Karpas-422 (cell line): ENCODE results near the gene SLX4. TPM values are rescaled to one million over a fixed set of nuclear protein-coding genes. Genes with fewer than 3 reads are reported as not detected.

Experiments used
- DNase-seq: peaks from one replicate; pipeline ENCODE4 v3.0.0-alpha.2; 2015
- H2AFZ ChIP-seq: fragments of 200-600 bp; sonication (generic); 2 replicates; pipeline ENCODE4 v1.6.1; 2014; ENCODE audit warnings: antibody characterized with exemption, low read length, mixed read lengths
- H3K27ac ChIP-seq: fragments of 200-600 bp; sonication (generic); 2 replicates; pipeline ENCODE4 v1.5.1; 2014; ENCODE audit warnings: mild to moderate bottlenecking, low read length, moderate library complexity
- H3K27me3 ChIP-seq: fragments of 200-600 bp; sonication (generic); 2 replicates; pipeline ENCODE4 v1.6.1; 2014; ENCODE audit warnings: low read length, mixed read lengths
- H3K36me3 ChIP-seq: fragments of 200-600 bp; sonication (generic); 2 replicates; pipeline ENCODE4 v1.6.1; 2014; ENCODE audit warnings: low read length, mixed read lengths; ENCODE audit not compliant: insufficient read depth
- H3K4me1 ChIP-seq: fragments of 200-600 bp; sonication (generic); 2 replicates; pipeline ENCODE4 v1.6.1; 2014; ENCODE audit warnings: mild to moderate bottlenecking, low read length, mixed read lengths
- H3K4me2 ChIP-seq: fragments of 200-600 bp; sonication (generic); 2 replicates; pipeline ENCODE4 v1.6.1; 2014; ENCODE audit warnings: low read length, low read depth, mild to moderate bottlenecking; ENCODE audit not compliant: poor library complexity, severe bottlenecking
- H3K4me3 ChIP-seq: fragments of 200-600 bp; sonication (generic); 2 replicates; pipeline ENCODE4 v1.5.1; 2014; ENCODE audit warnings: mild to moderate bottlenecking, antibody characterized with exemption, low read length, mixed read lengths
- H3K79me2 ChIP-seq: fragments of 200-600 bp; sonication (generic); 2 replicates; pipeline ENCODE4 v1.6.1; 2014; ENCODE audit warnings: mild to moderate bottlenecking, low read length, mixed read lengths
- H3K9ac ChIP-seq: fragments of 200-600 bp; sonication (generic); 2 replicates; pipeline ENCODE4 v1.6.0; 2014; ENCODE audit warnings: low read length
- H3K9me2 ChIP-seq: fragments of 200-600 bp; sonication (generic), shearing (Covaris generic); replicated peaks from 2 replicates; pipeline ENCODE4 v1.6.0; 2014; ENCODE audit warnings: mild to moderate bottlenecking, low read length, moderate library complexity; ENCODE audit not compliant: insufficient read depth
- H3K9me3 ChIP-seq: fragments of 300-700, 200-600 bp; sonication (generic); 2 replicates; pipeline ENCODE4 v1.6.1; 2014; ENCODE audit warnings: low read length, mixed read lengths
- H4K20me1 ChIP-seq: fragments of 200-600 bp; sonication (generic); 2 replicates; pipeline ENCODE4 v1.6.1; 2014; ENCODE audit warnings: mild to moderate bottlenecking, antibody characterized with exemption, low read length, low read depth; ENCODE audit not compliant: insufficient read depth
- total RNA-seq: library from RNA; depleted of rRNA; stranded (reverse); fragments of >200 nt; shearing (Covaris generic); gene quantifications from 2 replicates; pipeline ENCODE4 v1.2.3, GENCODE V29; 2014; ENCODE audit warnings: low replicate concordance

The SLX4 gene
- total RNA-seq, 1 experiment from 2014 or later, result 9.1 TPM

DNA sequence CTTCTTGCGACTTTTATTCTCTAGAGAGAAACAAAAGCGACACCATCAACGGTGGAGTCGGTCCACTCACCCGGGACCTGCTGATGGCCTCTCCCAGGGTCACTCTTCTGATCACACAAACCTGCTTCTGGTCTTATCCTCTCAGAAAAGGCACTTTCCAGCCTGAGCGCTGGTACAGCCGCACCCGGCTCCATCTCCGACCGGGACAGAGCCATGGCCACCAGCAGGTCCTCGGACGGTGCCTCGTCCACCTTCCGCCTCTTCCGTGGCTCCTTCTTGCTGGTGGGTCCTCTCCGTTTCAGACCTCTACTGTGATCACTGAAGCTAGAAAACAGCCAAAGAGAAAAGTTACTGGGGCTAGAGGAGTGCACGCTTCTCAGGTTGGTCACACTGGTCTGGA is 13.7 kb downstream of the SLX4 start:
- Histone ChIP-seq H3K36me3 (peaks cover 12% of the 10 kb centered on the region), H3K27me3 (no peaks in the 10 kb centered on the region), H3K4me3 (no peak overlapping the region), H3K79me2 (no peaks in the 10 kb centered on the region), H3K9me2 (no peaks in the 10 kb centered on the region), H3K4me2 (no peak overlapping the region), H4K20me1 (no peaks in the 10 kb centered on the region), H3K9ac (no peak overlapping the region), H3K27ac (no peak overlapping the region), H2AFZ (no peak overlapping the region), H3K9me3 (no peaks in the 10 kb centered on the region), H3K4me1 (no peaks in the 10 kb centered on the region)
- no peak for DNase-seq

DNA sequence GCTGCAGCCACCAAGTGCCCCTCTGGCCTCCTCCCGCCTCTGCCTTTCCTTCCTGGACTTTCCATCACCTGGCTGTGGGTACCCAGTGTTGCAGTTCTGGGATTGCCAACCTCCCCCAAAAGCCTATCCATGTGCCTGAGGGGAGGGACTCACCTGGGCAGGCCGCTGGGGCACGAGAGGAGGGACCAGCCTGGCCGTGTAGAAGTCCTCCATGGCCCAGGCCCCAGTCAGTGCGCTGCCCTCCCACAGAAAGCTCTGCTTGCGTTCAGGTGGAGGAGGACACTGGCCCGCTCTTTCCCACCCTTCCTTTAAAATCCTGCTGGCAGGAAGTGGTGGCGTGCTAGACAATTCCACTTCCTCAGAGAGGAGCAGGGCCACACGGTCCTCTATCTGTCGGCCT is 14.2 kb downstream of the SLX4 start:
- H3K9me2 ChIP-seq, result no peaks in the 10 kb centered on the region
- no peaks in the 10 kb centered on the region for H3K4me1 ChIP-seq
- H4K20me1 ChIP-seq, result no peaks in the 10 kb centered on the region
- DNase-seq, result no peak
- H3K79me2 ChIP-seq, result no peaks in the 10 kb centered on the region
- no peak overlapping the region for H2AFZ ChIP-seq
- H3K4me2 ChIP-seq, result no peak overlapping the region
- H3K27ac ChIP-seq, result no peak overlapping the region
- H3K36me3 ChIP-seq, result peaks cover 12% of the 10 kb centered on the region
- H3K4me3 ChIP-seq, result no peak overlapping the region
- H3K9me3 ChIP-seq, result no peaks in the 10 kb centered on the region
- no peak overlapping the region for H3K9ac ChIP-seq
- no peaks in the 10 kb centered on the region for H3K27me3 ChIP-seq

DNA sequence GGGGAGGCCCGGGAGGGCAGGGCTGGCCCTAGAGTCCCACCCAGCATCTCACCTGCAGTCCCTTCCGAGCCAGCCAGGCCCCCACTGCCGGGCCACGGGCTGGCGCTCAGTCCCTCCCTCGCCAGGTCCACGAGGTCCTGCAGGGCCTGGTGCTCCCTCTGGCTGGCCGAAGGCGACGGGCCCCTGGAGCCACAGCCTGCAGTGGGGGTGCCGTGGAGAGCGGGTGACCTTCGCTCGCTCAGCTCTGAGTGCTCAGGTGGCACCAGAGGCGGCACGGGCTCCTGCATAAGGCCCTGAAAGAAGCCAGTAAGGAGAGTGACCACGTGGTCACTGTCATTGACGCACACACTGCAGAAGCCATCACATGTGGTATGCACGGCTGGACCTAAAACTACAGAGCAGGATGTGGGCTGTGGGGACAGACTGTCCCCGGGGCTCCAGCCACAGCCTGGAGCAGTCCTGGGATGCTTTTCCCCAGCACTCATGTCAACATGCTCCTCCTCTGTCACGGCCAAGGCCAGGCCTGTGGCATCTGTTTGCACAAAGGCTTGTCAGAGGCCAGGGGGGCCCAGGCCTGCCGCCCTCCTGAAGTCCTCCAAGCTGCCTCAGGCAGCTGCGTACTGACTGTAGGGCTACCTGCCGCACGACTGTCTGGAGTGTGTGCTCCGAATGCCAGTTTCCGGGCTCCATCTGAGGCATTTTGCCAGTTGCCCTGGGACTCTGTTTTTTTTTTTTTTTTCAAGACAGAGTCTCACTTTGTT is 15.1 kb downstream of the SLX4 start:
- H3K4me2 ChIP-seq, result no peak overlapping the region

DNA sequence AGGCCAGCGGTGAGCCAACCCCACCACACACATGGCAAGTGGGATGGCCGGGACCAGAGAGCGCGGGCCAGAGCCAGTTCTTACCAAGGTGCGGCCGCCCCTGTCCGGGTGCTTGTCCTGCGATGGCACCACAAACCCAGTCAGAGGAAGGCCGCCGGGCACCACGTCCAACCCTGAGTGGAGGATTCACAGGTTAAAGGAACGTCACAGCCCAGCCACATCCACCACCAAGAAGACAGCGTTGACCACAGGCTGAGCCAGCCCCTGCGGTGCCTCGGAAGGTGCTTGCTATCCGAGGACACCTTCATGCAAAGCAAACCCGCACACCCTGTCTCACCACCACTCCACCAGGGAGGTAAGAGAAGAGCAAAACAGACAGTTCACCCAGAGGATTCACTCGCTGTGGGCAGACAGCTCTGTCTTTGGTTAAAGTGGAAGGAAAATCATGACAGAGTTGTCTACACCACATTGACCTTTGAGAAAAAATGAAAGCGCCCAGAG is 15.8 kb downstream of the SLX4 start:
- no peaks in the 10 kb centered on the region for H3K9me3 ChIP-seq
- no peaks in the 10 kb centered on the region for H3K9me2 ChIP-seq
- no peaks in the 10 kb centered on the region; the same call in 1 of the 2 replicates for H3K36me3 ChIP-seq
- no peak overlapping the region for H3K27ac ChIP-seq
- H3K79me2 ChIP-seq, result no peaks in the 10 kb centered on the region
- no peak overlapping the region for H3K9ac ChIP-seq
- no peaks in the 10 kb centered on the region for H3K4me1 ChIP-seq
- no peak for DNase-seq
- H2AFZ ChIP-seq, result no peak overlapping the region
- no peak overlapping the region for H3K4me2 ChIP-seq
- no peaks in the 10 kb centered on the region for H3K27me3 ChIP-seq
- no peak overlapping the region for H3K4me3 ChIP-seq
- no peaks in the 10 kb centered on the region for H4K20me1 ChIP-seq

More for the DNA sequence above, 15.1 kb downstream of the SLX4 start:
- Histone ChIP-seq H3K4me3 (no peak overlapping the region), H3K9me2 (no peaks in the 10 kb centered on the region), H3K79me2 (no peaks in the 10 kb centered on the region), H4K20me1 (no peaks in the 10 kb centered on the region), H3K27me3 (no peaks in the 10 kb centered on the region), H3K9me3 (no peaks in the 10 kb centered on the region), H2AFZ (no peak overlapping the region), H3K4me1 (no peaks in the 10 kb centered on the region), H3K27ac (no peak overlapping the region), H3K9ac (no peak overlapping the region), H3K36me3 (peaks cover 5% of the 10 kb centered on the region)
- no peak for DNase-seq

DNA sequence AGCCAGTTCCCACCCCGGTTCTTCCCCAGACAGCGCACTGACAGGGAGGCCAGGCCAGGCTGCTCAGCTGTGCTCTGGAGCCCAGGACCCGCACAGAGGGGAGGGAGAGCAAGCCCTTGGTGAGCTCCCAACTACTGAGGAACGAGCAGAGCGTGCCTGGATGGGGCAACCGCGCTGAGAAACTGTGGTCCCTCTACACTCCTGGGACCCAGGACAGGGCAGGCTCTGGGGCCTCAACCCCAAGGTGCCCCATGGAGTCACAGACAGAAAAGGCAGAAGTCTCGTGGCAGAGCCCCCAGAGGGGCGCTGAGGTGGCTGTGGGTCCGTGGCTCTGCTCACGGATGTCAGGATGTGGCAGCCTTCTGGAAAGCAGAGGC is 16.3 kb downstream of the SLX4 start:
- Histone ChIP-seq H3K4me2 (no peak overlapping the region), H3K36me3 (peaks cover 4% of the 10 kb centered on the region; the same call in 1 of the 2 replicates), H3K27ac (no peak overlapping the region), H3K79me2 (no peaks in the 10 kb centered on the region), H3K27me3 (no peaks in the 10 kb centered on the region), H3K4me3 (no peak overlapping the region), H3K9me2 (no peaks in the 10 kb centered on the region), H3K9ac (no peak overlapping the region), H3K4me1 (no peaks in the 10 kb centered on the region), H3K9me3 (no peaks in the 10 kb centered on the region), H2AFZ (no peak overlapping the region), H4K20me1 (no peaks in the 10 kb centered on the region)
- no peak for DNase-seq

DNA sequence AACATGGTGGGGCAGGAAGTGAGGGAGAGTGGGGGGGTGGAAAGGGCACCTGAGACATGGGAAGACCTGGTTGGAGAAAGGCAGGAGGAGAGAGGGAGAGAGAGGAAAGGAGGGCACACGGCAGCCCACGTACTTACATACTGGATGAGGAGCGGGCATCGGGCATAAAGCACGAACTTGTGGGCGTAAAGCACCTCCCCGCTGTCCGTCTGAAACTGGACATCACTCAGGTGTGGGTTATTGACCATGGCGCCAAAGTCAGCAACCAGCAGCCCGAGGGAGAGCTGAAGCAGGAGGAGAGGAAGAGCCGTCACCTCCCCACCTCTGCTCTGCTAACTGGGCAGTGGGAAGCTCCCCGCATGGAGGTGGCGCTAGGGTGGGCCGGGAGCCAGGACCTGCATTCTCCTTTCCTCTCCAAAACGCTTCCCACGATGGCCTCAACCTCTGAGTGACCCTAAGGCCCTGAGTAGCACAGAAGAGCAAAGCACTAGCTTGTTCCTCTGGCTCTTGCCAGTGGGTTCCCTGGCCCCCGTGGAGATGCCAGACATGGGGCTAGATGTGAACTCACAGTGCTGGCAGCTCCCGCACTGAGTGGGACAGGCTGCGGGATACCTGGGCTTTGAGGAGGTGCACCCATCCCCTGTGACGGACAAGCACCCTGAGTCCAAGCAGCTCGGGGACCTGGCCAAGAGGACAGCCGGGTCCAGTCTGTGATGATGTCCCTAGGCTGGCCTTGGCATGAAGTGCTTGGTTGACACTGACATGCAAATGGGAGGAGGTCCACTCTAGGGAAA is 16.9 kb downstream of the SLX4 start:
- no peaks in the 10 kb centered on the region for H3K9me2 ChIP-seq
- no peak overlapping the region for H2AFZ ChIP-seq
- H3K9ac ChIP-seq, result no peak overlapping the region
- no peak overlapping the region for H3K4me2 ChIP-seq
- no peaks in the 10 kb centered on the region for H3K4me1 ChIP-seq
- no peaks in the 10 kb centered on the region for H3K9me3 ChIP-seq
- no peak overlapping the region for H3K27ac ChIP-seq
- no peaks in the 10 kb centered on the region for H3K27me3 ChIP-seq
- H3K79me2 ChIP-seq, result no peaks in the 10 kb centered on the region
- no peaks in the 10 kb centered on the region for H4K20me1 ChIP-seq
- H3K36me3 ChIP-seq, result peaks cover 10% of the 10 kb centered on the region
- H3K4me3 ChIP-seq, result no peak overlapping the region
- no peak for DNase-seq

DNA sequence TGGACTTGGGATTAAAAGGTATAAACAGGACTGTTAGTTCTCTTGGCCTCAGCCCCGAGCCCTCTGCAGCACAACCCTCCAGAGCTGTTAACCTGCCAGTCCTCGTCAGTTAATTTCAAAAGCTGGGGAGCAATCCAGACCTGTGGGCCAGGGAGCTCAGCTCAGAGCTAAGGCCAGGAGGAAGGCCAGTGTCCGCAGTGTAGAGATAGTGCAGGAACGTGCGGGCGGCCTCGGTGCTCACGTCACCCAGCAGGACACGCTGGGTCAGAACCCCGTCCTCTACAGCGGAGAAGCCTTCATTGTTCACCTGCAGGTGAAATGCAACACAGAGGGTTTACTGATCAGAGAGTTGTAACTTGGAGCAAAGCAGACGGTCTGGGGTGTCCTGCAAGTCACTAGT is 18.8 kb downstream of the SLX4 start:
- no peak for DNase-seq
- Histone ChIP-seq H3K9ac (no peak overlapping the region), H3K36me3 (peaks cover 24% of the 10 kb centered on the region), H3K9me2 (no peaks in the 10 kb centered on the region), H3K4me2 (no peak overlapping the region), H3K79me2 (no peaks in the 10 kb centered on the region), H3K9me3 (no peaks in the 10 kb centered on the region), H4K20me1 (no peaks in the 10 kb centered on the region), H3K27me3 (no peaks in the 10 kb centered on the region), H3K27ac (no peak overlapping the region), H3K4me3 (no peak overlapping the region), H2AFZ (no peak overlapping the region), H3K4me1 (peaks cover 16% of the 10 kb centered on the region)

DNA sequence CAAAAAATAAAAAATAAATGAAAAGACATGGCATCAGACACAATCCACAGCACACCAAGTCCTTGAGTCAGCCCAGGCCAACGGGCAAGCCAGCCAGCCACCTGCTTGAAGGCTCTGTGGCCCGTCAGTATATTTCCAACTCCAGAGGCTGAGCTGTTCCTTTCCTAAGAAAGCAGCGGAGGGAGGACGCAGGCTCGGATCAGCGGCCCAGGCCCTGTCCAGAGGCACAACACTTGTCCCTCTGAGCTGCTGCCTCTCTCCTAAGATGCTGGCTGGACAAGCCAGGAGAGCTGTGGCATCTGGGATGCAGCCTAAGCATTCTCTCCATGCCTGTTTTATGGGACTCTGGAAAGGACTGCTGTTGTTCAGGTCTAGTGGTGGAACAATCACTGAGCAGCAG is 19.4 kb downstream of the SLX4 start:
- H3K79me2 ChIP-seq, result no peaks in the 10 kb centered on the region
- no peak for DNase-seq
- no peaks in the 10 kb centered on the region for H3K27me3 ChIP-seq
- H3K4me3 ChIP-seq, result no peak overlapping the region
- H3K9me2 ChIP-seq, result no peaks in the 10 kb centered on the region
- H3K36me3 ChIP-seq, result peaks cover 24% of the 10 kb centered on the region
- peaks cover 22% of the 10 kb centered on the region for H3K4me1 ChIP-seq
- H3K9me3 ChIP-seq, result no peaks in the 10 kb centered on the region
- no peak overlapping the region for H3K9ac ChIP-seq
- no peak overlapping the region for H2AFZ ChIP-seq
- no peak overlapping the region for H3K27ac ChIP-seq
- H3K4me2 ChIP-seq, result no peak overlapping the region
- H4K20me1 ChIP-seq, result no peaks in the 10 kb centered on the region
